GM18858 (cell line): ENCODE data around the gene JAM3.
"Not testable (repeated sequence)": the region's sequence is repeated elsewhere in the genome, so short reads cannot be mapped to it uniquely, and the experiment has no call there.

Source experiments
- ATAC-seq: cut with Tn5 transposase; IDR thresholded peaks from one replicate; pipeline ENCODE4 v1.9.1; 2021; ENCODE audit not compliant: unreplicated experiment

Gene JAM3

DNA sequence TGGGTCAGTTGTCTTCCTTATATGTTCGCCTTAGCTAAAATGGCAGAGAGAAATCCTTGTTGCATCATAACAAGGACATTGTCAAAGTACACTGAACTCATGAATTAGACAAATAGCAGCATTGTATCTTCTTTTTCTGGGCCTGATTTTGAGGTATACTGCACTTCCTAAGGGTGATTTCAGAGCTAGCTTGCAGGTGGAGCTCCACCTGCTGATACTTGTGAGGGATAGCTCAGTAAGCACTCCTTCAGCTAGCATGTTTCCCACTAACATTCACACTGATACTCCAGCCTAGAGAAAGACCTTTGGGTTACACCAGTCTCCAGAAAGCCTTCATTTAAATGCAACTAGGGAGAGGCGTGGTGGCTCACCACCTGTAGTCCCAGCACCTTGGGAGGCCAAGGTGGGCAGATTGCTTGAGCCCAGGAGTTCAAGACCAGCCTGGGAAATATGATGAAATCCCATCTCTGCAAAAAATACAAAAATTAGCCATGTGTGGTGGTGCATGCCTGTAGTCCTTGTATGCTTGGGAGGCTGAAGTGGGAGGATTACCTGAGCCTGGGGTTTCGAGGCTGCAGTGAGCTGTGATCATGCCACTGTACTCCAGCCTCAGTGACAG lies 29.8 kb downstream of the JAM3 start:
- no peak for ATAC-seq

DNA sequence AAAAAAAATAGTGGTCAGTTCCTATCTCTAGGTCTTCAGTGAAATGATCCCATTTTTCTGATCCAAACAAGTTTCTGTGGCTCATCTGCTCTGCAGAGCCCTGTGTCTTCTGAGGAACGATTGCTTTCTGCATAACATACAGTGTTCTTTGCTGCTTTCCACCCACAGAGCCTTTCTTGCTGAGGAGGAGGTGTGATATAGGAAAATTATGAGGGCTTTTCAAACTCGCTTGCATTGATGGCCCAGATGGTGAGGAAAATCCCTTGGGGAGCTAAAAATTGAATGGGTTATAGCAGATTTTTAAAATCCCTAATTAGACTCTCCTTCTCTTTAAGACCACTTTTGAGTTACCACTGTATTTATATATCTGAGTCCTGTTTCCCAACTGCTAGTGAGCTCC lies 31.3 kb downstream of the JAM3 start:
- no peak for ATAC-seq

DNA sequence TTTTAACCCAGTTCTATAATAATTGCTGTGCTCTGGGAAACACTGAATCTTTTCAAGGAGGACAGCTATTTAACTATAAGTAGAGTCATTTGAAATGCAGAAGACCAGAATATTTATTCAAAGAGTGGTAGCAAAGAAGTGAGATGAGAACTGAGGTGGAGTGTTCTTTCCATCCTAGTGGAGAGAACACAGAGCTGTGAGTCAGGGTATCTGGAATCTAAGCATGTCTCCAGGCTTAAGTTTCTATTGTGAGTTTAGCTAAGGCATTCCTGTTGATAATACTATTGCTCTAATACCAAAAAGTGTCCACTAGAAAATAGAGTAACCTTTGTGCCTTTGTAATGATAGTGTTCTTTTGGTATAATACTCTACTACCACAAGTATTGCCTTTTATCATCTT lies 32.4 kb downstream of the JAM3 start:
- no peak for ATAC-seq

DNA sequence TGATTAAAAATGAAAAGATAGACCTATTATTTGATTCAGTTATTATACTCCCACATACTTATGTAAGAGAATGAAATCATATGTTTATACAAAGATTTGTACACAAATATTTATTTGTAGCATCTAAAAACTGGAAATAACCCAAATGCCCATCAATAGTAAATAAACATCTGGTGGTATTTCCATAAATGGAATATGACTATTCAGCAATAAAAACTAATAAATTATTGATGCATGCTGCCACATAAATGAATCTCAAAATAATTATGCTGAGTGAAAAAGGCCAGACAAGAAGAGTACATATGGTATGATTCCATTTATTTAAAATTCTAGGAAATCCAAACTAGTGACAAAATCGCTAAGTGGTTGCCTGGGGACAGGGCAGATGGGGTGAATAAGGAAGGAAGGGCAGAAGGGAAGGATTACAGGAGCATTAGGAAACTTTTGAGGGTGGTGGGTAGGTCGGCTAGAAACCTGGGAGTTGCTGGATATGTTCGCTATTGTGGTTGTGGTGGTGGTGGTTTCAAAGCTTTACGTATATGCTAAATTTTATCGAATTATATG lies 41.5 kb downstream of the JAM3 start:
- ATAC-seq = no peak

DNA sequence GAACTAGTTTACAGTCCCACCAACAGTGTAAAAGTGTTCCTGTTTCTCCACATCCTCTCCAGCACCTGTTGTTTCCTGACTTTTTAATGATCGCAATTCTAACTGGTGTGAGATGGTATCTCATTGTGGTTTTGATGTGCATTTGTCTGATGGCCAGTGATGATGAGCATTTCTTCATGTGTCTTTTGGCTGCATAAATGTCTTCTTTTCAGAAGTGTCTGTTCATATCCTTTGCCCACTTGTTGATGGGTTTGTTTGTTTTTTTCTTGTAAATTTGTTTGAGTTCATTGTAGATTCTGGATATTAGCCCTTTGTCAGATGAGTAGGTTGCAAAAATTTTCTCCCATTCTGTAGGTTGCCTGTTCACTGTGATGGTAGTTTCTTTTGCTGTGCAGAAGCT lies 44.9 kb downstream of the JAM3 start:
- ATAC-seq = not testable (repeated sequence)

DNA sequence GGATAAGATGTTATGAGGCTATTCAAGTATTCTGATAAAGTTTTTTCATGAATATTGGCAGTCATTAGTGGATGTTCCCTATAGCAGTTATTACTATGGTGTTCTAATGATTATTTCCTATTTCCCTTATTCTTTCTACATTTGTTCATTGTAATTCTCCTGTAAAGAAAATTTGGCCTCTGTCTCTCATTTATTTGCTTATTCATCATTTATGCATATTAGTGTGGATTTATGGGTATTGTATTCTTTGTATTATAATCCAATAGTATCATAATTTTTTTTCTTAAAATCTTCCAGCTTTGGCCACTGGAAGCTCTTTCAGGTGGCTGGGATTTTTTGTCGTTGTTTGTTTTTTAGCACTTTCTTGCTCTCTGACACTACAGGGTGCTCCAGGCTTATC lies 47.3 kb downstream of the JAM3 start:
- ATAC-seq = no peak

DNA sequence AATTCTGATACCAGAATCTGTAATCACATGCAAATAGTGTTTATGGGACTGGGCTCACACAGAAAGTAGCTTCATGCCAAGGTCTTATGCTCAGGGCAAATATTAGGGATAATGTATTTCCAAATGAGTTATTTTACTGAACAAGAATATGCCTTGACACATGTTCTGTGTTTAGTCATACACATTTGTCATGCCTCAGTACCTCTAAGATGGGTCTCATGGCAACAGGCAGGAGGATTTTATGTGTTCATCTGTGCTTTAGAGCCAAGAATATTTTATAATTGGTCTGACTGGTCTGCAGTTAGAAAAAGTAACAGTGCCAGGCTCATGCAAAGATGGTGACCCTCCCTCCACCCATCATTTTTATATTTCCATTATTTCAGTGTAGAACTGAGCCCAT lies 49.1 kb downstream of the JAM3 start:
- ATAC-seq = no peak

DNA sequence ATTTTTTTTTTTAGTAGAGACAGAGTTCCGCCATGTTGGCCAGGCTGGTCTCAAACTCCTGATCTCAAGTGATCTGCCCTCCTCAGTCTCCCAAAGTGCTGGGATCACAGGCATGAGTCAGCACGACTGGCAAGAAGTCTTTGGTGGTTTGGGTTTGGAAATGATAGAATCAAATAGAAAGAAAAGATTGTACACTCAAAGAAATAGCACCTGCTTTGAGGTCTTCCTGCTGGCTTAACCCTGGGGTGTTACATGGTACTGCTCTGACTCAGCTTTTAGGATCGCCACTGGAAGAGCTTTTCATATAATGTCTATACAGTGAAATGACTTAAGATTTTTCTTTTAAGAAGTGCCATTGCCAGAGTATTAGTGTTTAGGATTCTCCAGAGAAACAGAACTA lies 50.2 kb downstream of the JAM3 start:
- no peak for ATAC-seq

DNA sequence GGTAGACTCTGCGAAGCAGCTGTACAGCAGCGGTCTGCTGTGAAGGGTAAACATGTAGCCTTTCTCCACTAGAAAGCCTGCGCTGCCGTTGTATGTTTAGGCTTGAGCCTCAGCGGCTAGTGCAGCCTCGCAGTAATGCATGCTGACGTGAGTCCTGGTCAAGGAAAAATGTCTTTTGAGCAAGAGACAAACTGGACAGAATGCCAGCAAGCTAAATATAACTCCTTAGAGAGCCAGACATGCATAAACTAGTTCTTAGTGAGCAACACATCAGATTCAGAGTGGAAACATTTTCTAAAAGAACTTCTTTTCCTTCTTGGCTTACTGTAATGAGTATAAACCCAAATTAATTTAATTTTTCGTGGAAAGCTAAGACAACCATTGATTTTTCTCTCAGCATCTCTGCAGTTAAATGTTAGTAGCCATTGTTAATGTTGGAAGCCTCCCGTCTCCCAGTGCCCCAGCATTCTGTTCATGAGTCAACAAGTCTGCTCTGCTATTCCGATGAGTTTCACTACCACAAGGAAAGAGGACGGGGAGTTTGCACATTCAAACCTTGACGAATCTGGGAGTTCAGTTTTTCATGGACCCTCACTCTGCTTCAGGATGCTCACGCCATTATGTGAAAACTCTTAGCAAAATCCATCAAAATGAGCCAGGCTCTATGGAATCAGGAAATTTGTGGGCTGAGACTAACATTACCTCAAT lies 51.4 kb downstream of the JAM3 start:
- no peak for ATAC-seq

DNA sequence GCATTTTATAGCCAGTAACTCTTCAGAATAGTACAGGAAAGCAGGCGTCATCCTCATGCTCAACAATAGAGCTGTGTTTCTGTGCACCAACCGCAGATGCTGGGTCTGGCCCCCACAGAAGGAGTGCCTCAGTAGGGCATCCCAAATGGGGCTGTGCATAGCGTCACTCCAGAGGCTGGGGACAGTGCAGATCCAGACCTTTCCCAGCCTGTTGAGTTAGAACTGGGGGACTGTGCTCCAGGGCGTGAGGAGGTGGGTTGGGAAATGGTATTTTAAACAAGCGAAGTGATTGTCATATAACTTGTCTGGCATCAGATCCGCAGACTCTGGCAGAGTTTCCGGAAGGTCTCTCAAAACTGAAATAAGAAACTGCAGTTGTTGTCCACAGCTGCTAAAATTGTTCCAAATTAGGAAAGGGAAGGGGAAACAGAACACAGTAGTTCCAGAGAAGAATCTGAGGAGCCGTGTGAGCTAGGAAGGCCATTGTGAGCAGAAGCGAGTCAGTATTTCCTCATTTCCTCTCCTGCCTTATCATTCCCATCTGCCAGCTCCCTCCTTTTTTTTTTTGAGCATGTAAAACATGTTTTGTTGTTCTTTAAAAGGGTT lies 52.2 kb downstream of the JAM3 start:
- ATAC-seq = no peak

DNA sequence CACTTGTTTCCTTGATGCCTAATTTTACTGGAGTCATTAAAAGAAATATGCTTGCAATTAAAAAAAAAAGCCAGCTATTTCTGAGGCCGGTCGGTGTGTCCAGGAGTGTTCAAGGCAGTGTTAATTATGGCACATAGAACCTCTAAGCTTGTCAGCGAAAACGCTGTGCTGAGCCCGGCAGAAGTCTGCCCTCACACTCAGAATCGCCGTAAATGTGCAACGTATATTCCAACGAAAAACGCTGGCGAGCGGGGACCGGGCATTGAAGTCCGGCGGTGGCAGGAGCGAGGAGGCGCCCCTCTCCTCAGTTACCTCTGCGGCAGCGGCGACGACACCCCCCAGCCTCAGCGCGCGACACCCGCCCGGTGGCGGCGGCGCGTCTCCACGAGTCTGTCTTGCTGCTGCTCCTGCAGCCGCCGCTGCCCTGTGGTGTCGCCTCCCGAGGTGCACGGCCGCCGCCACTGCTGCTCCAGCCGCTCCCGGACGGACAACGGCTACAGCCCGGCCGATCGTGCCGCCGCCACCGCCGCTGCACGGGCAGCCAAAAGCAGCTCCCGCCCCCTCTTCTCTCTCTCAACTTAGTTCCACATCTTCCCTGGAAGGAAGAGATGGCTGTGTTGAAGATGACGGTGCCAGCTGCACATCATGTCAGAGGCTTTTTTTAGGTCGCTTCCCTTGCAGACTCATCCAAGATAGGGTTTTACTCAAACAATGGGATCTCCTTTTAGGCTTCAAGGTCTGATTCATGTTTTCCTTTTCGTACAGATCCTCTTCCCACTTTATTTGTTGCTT lies 56.0 kb downstream of the JAM3 start:
- ATAC-seq = no peak

DNA sequence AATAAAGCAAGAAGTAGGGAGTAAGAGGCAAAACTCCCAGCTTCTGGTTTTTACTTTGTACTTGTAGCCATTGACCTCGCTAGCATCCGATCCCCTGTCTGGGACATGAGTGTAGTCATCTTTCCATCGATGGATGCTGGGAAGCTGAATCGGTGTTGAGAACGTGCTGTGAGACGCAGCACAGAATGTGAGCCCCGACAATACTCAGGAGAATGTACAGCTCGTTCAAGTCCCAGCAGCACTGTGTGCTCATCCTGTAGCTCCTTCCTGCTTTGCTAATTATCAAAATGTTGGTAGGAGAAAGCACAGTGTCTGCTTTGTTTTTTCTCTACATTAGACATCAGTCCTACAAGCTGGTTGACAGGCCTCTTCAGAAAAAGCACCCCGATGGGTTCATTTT lies 56.6 kb downstream of the JAM3 start:
- ATAC-seq = no peak

DNA sequence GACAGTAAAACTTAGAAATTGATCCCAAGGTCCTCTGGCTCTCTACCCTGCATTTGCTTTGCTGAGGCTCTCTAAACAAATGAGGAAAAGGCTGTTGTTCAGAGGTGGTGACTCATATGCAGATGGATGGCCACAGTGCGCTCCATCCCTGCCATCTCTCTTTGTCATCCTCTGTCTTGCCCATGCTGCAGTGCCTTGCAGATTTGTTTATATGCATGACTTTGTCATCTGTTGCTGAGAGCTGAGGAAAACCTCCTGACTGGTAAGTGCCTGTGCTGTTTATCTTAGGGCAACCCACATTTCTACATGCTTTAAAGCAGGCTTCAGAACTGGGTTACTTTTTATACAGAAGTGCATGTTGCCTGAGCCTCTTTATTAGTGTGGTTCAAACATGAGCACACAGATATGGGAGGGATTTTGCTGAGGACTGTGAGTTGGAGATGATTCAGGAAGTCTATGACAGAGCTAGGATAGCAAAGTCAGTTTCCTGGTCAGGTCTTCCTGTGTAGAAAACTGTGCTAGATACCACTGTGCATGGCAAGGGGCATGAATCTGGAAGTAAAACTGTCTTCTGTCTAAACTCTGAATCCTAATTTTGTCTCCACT lies 57.4 kb downstream of the JAM3 start:
- ATAC-seq = no peak

DNA sequence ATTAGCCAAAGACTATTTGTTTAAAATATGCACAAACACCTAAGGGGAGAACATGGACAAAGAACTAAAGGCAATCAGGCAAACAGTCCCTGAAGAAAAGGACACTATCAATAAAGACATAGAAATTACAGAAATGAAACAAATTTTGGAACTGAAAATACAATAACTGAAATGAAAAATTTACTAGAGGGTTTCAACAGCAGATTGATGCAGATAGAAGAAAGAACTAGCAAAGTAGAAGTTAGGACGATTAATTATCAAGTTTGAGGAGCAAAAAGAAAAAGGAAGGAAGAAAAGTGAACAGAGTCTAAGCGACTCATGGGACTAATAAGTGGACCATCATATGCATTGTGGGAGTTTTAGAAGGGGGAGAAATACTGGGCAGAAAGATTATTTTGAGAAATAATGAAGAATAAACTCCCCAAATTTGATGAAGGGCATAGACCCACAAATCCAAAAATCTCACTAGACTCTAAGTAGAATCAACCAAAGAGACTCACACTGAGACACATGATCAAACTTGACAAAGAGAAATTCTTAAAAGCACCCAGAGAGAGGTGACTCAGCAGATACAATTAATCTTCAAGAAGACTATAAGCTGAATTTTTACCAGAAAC lies 62.9 kb downstream of the JAM3 start:
- ATAC-seq = no peak

DNA sequence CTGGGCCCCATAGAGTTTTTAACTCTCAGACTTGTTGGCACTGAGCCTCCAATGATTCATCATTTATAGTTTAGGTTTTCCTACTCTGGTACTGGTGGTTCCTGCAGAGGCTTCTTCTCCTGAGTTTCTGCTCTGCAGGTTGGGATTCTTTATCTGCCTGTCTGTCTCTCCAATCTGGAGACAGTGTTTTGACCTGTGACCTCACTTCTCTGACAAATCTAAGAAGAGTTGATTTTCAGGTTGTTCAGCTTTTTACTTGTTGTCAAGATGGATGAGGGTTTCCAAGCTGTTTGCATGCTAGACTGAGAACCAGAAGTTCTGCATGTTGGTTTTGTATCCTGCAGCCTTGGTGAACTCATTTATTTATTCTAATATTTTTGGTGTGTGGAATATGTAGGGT lies 63.9 kb downstream of the JAM3 start:
- ATAC-seq = no peak

DNA sequence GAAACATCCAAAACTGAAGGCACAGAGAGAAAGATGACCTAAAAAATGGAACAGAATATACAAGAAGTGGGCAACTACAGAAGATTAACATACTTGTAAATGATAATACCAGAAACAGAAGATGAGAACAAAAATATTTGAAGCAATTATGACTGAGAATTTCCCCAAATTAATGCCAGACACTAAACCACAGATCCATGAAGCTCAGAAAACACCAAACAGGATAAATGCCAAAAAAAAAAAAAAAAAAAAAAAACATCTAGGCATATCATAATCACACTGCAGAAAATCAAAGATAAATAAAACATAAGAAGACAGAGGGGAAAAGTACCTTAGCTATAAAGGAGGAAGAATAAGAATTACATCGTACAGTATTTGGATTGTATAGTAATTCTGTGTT lies 65.3 kb downstream of the JAM3 start:
- no peak for ATAC-seq

DNA sequence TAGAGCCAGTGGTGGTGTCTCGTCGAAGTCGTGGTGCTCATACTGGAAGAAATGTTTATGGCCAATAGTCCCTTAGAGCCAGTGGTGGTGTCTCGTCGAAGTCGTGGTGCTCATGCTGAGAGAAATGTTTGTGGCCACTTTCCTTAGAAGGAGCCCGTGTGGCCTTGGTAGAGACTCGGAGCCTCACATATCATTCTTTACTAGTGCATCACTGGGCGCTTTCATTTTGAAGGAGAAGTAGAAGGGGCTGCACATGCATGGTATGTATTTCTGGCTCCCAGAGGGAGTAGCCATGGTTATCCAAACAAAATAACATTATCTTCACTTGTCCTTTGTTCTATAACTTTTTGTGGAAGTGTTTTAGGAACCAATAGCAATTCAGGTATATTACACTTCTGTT lies 69.5 kb downstream of the JAM3 start:
- no peak for ATAC-seq

DNA sequence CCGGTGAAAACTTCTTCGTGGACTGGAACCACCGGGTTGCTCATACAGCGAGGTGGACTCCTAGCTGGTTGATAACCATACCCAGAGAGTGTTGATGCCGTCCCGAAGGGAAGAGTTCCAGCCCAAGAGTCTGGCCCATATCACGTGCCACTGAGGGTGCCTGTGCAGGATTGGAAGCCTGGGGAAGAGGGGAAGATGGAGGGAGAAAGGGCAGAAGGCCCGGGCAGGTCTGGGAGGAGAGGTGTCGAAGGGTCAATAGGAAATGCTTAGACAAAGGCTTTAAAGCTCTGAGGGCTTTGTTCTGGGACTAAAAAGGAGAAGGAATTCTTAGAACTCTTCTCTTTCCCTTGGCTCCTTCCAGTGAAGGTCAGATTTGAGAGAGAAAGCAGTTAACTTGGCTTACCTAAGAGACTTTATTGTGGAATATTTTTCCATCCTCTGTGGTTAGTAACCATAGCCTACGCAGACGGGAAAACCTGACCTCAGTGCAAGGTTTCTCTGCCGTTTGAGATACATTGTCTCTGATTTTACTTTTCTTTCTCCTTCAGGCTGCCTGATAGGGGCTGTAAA lies 70.5 kb downstream of the JAM3 start:
- no peak for ATAC-seq

DNA sequence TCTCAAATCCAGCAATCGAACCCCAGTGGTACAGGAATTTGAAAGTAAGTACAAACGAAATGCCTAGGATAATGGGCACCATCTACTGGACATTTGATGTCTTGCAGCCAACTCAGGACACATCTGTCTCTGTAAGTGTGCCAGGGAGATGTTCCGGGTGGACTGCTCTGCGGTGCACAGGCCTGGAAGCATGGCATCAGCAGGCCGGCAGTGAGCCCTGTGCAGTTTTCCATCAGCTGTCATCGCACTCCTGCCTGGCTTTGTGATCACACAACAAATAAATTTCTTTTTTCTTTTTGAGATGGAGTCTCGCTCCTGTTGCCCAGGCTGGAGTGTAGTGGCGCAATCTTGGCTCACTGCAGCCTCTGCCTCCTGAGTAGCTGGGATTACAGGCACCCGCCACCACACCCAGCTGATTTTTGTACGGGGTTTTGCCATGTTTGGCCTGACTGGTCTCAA lies 71.0 kb downstream of the JAM3 start:
- no peak for ATAC-seq

DNA sequence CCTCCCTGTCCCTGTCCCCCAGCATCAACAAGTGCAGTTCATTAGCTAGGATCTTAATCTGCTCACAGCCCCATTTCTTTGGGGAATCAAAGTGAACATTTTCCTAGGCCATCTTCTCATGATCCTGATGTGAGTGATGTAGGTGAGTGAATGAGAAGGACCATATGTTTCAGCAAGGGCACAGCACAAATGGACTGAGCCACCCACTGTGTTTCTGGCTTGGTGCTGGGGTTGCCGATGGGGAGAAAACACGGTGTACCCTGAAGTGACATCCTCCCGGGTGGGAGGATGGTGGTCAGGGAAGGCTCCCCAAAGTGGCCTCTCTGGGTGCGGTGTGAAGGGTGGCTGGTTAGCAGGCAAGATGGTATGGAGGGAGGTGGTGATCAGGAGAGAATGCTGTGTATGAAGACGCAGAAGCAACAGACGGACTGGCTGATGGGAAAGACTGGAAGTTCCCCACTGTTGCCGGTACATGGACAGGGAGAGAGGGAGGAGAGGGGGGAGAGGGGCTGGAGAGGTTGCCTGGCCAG lies 72.2 kb downstream of the JAM3 start:
- ATAC-seq = no peak
